ENCODE measurements around the gene EYS. TPM values are rescaled to one million over a fixed set of nuclear protein-coding genes. Genes with fewer than 3 reads are reported as not detected.

EYS gene
- polyA plus RNA-seq, 6 donors from 2014 or later, result 0.06 to 0.18 (median 0.07) TPM; not detected in 1

DNA sequence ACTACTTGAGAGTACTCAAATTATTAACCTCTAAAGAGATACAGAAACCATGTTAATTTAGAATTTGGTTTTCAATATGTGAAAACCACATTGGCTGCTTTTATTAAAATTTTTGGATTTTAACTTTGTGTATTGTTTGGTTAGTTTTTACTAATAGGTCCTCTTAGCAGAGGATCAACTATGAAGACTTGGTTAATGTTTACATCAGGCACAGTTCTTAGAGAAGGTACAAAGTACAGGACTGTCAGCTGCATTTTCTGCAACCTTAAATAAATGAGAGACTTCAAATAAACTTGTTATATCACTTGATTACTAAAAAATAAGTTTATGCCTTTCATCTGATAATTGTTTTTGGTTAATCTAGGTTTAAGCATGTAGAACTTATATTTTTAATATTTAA, 1982.3 kb downstream of the EYS start:
- no peak overlapping the region for H3K27ac Mint-ChIP-seq
- H3K4me3 Mint-ChIP-seq, result no peak overlapping the region
- DNase-seq (no peak), ATAC-seq (ENCODE audit: low read depth in 2 of 2) (no peak)
- H3K27me3 Mint-ChIP-seq, result no peaks in the 10 kb centered on the region
- peaks cover 0 to 3% (median 0%) of the 10 kb centered on the region in 3 donors for H3K4me1 Mint-ChIP-seq
- H3K36me3 Mint-ChIP-seq, result no peaks in the 10 kb centered on the region
- H3K9me3 Mint-ChIP-seq, result no peaks in the 10 kb centered on the region

DNA sequence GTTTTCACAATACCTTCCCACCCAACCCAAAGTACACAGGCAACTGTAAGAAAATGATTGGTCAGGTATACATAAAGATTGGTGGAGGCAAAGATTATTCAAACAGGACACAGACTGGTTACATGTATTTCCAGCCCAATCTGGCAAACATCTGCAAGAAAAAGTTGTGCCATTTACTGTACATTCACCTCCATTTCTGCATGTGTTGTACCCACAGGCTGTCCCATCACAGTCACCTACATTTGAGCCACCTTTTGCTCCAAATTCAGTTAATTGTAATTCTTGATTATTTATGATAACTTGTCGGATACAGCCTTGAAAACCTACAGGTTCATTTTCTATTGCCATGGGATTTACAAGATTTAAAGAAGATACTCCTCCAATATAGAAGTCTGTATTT, 1985.8 kb downstream of the EYS start:
- H3K27ac Mint-ChIP-seq, result no peak overlapping the region
- ATAC-seq (ENCODE audit: low read depth in 2 of 2), result no peak
- H3K36me3 Mint-ChIP-seq, result no peaks in the 10 kb centered on the region
- no peaks in the 10 kb centered on the region for H3K9me3 Mint-ChIP-seq
- H3K27me3 Mint-ChIP-seq, result no peaks in the 10 kb centered on the region
- H3K4me1 Mint-ChIP-seq, result peaks cover 0 to 4% (median 3%) of the 10 kb centered on the region in 3 donors
- no peak overlapping the region for H3K4me3 Mint-ChIP-seq
- DNase-seq, result no peak

GRCh38 chr6:63716169-63716568, 1990.9 kb downstream of the EYS start:
- Mint-ChIP-seq H3K27ac (no peak overlapping the region), H3K4me3 (no peak overlapping the region), H3K9me3 (no peaks in the 10 kb centered on the region), H3K36me3 (peaks cover 22 to 25% of the 10 kb centered on the region in 2 donors), H3K4me1 (peaks cover 0 to 6% (median 4%) of the 10 kb centered on the region in 3 donors), H3K27me3 (no peaks in the 10 kb centered on the region)
- no peak for ATAC-seq (ENCODE audit: low read depth in 2 of 2)
- no peak for DNase-seq

- ATAC-seq (ENCODE audit: low read depth in 2 of 2) (no peak), DNase-seq (no peak)
- Mint-ChIP-seq H3K27ac (no peak overlapping the region), H3K4me1 (peaks cover 0 to 6% (median 4%) of the 10 kb centered on the region in 3 donors), H3K27me3 (no peaks in the 10 kb centered on the region), H3K9me3 (no peaks in the 10 kb centered on the region), H3K36me3 (peaks cover 31 to 36% of the 10 kb centered on the region in 2 donors), H3K4me3 (no peak overlapping the region)
These were observed 1992.9 kb downstream of the EYS start for GRCh38 chr6:63714091-63714490.

- H3K27ac Mint-ChIP-seq, result peak overlapping the region in 5 of 6 donors; percentile 2 to 74 (median 35)
- H3K4me3 Mint-ChIP-seq, result no peak overlapping the region
- peaks cover 31 to 36% of the 10 kb centered on the region in 2 donors for H3K36me3 Mint-ChIP-seq
- DNase-seq (no peak), ATAC-seq (ENCODE audit: low read depth in 2 of 2) (no peak)
- no peaks in the 10 kb centered on the region for H3K9me3 Mint-ChIP-seq
- H3K4me1 Mint-ChIP-seq, result peaks cover 0 to 6% (median 4%) of the 10 kb centered on the region in 3 donors
- H3K27me3 Mint-ChIP-seq, result no peaks in the 10 kb centered on the region
These were observed 1993.7 kb downstream of the EYS start for GRCh38 chr6:63713332-63713731.

- Mint-ChIP-seq H3K36me3 (peaks cover 31 to 36% of the 10 kb centered on the region in 2 donors), H3K4me3 (no peak overlapping the region), H3K9me3 (no peaks in the 10 kb centered on the region), H3K27ac (no peak overlapping the region), H3K4me1 (peaks cover 0 to 6% (median 0%) of the 10 kb centered on the region in 3 donors), H3K27me3 (no peaks in the 10 kb centered on the region)
- ATAC-seq (ENCODE audit: low read depth in 2 of 2), result no peak
- no peak for DNase-seq
These were observed 1997.9 kb downstream of the EYS start for GRCh38 chr6:63709148-63709547.

- H3K4me3 Mint-ChIP-seq, result no peak overlapping the region
- DNase-seq (no peak), ATAC-seq (ENCODE audit: low read depth in 2 of 2) (no peak)
- peaks cover 31 to 36% of the 10 kb centered on the region in 2 donors for H3K36me3 Mint-ChIP-seq
- no peaks in the 10 kb centered on the region for H3K27me3 Mint-ChIP-seq
- H3K4me1 Mint-ChIP-seq, result peaks cover 0 to 6% (median 0%) of the 10 kb centered on the region in 3 donors
- no peak overlapping the region for H3K27ac Mint-ChIP-seq
- H3K9me3 Mint-ChIP-seq, result no peaks in the 10 kb centered on the region
These were observed 1998.4 kb downstream of the EYS start for GRCh38 chr6:63708631-63709030.

GRCh38 chr6:63706630-63707029, 2000.4 kb downstream of the EYS start:
- DNase-seq, result no peak
- Mint-ChIP-seq H3K36me3 (peaks cover 14 to 24% of the 10 kb centered on the region in 2 donors), H3K4me1 (no peaks in the 10 kb centered on the region), H3K9me3 (no peaks in the 10 kb centered on the region), H3K27me3 (no peaks in the 10 kb centered on the region), H3K4me3 (no peak overlapping the region), H3K27ac (no peak overlapping the region)
- no peak for ATAC-seq (ENCODE audit: low read depth in 2 of 2)

DNA sequence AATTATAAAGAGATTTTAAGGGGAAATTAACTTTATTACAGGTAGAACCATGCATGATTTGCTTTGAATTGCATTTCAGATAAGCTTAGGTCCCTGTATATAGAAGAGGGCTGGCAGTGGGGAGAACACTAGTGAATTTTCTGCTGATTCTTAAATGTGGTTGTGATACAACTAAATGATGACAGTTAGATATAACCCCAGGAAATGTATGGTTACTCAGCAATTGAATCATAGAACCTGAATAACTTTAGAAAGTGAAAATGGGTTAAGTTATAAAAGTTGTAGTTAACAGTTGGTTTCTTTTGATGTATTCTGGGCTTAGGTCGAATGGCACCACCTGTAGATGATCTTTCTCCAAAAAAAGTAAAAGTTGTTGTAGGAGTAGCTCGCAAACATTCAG, 2001.3 kb downstream of the EYS start:
- Mint-ChIP-seq H3K4me1 (no peaks in the 10 kb centered on the region), H3K36me3 (peaks cover 12 to 17% of the 10 kb centered on the region in 2 donors), H3K27me3 (no peaks in the 10 kb centered on the region), H3K4me3 (no peak overlapping the region), H3K9me3 (no peaks in the 10 kb centered on the region), H3K27ac (peak overlapping the region in 2 of 6 donors; percentile 51)
- DNase-seq (no peak), ATAC-seq (ENCODE audit: low read depth in 2 of 2) (no peak)

DNA sequence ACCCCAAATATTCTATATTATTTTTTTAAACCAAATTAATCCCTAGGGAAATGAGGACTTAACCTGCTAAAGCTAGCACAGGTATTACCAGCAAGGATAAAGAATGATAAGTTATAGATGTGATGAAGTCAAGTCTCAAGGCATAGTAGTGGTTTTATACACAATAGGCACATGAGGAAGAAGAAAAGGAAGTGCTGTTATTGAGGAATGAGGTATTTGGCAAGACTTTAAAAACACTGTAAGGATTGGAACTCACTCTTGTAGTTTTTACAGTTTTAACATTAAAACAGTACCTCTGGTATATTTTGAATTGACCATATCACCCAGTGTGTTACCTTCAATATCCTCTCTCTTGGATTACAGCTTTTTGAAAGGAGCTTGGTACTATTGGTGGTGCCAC, 2016.8 kb downstream of the EYS start:
- H3K9me3 Mint-ChIP-seq, result no peaks in the 10 kb centered on the region
- peaks cover 0 to 8% of the 10 kb centered on the region in 2 donors for H3K36me3 Mint-ChIP-seq
- no peak overlapping the region for H3K4me3 Mint-ChIP-seq
- H3K27me3 Mint-ChIP-seq, result no peaks in the 10 kb centered on the region
- H3K4me1 Mint-ChIP-seq, result peaks cover 16 to 24% (median 19%) of the 10 kb centered on the region in 3 donors
- H3K27ac Mint-ChIP-seq, result no peak overlapping the region
- ATAC-seq (ENCODE audit: low read depth in 2 of 2) (no peak), DNase-seq (no peak)

- Mint-ChIP-seq H3K36me3 (peaks cover 3 to 5% of the 10 kb centered on the region in 2 donors), H3K27me3 (no peaks in the 10 kb centered on the region), H3K9me3 (no peaks in the 10 kb centered on the region), H3K4me3 (no peak overlapping the region), H3K27ac (peak overlapping the region in 2 of 6 donors; percentile 44 to 60), H3K4me1 (peaks cover 19 to 28% (median 23%) of the 10 kb centered on the region in 3 donors)
- DNase-seq (no peak), ATAC-seq (ENCODE audit: low read depth in 2 of 2) (no peak)
These were observed 2017.6 kb downstream of the EYS start for GRCh38 chr6:63689421-63689820.

DNA sequence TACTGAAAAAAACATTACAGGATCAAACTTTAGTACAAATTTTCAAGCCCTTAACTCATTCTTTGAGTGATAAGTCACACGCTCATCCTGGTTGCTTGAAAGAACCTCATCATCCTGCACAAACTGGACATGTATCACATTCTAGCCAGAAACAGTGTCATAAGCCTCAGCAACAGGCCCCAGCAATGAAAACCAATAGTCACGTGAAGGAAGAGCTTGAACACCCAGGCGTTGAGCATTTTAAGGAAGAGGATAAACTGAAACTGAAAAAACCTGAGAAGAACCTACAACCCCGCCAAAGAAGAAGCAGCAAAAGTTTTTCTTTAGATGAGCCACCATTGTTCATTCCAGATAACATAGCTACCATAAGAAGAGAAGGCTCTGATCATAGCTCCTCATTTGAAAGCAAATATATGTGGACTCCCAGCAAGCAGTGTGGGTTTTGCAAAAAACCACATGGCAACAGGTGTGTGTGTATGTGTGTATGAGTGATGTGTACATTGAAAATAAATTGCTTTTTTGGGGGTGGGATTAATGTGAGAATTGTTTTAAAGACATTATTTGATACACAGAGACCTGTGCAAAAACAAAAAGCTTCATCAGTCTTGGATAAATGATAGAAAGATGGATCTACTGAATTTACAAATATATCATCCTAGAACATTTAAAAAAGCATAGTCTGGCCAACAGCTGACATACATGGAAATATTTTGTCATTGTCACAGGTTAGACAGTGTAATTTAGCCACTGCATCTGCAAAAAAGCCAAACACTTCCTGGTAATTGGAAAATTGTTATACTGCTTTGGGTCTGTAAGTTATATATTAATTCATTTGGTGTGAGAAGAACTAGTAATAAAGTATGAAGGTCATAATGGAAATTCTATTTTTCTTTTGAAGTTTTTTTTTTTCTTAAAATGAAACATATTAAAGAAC, 2021.3 kb downstream of the EYS start:
- Mint-ChIP-seq H3K4me1 (peaks cover 34 to 45% (median 39%) of the 10 kb centered on the region in 3 donors), H3K4me3 (peak overlapping the region in 6 of 8 donors; percentile 31 to 69 (median 50)), H3K36me3 (peaks cover 18 to 19% of the 10 kb centered on the region in 2 donors), H3K27me3 (no peaks in the 10 kb centered on the region), H3K9me3 (peaks cover 0 to 1% (median 0%) of the 10 kb centered on the region in 7 donors), H3K27ac (peak overlapping the region; percentile 29 to 93 (median 74))
- DNase-seq, result peak; percentile 58
- peak; percentile 99 for ATAC-seq (ENCODE audit: low read depth in 2 of 2)

DNA sequence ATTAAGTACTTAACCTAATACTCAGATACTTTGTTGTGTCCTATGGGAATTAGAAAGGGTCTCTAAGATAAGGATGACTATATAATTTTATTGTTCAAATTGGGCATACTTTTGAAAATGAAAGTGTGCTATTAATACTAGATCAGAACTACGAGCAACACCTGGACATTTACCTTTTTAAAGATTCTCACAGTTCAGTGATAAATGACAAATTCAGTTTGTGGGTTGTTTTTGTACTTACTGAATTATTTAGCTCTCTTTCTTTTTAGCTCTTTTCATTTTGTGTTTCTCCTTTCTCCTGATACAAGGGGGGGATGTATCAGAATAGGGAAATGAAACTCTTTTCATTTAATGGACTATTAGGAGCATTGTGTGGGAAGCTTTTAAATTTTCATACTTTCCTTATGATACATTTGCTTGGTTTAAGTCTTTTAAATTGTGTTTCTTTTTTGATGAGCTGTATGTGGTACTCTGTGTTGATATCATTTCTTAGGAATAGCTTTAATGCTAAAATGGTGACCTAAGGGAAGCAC, 2023.9 kb downstream of the EYS start:
- peaks cover 19 to 20% of the 10 kb centered on the region in 2 donors for H3K36me3 Mint-ChIP-seq
- no peak for DNase-seq
- peak overlapping the region in 5 of 6 donors; percentile 25 to 94 (median 57) for H3K27ac Mint-ChIP-seq

DNA sequence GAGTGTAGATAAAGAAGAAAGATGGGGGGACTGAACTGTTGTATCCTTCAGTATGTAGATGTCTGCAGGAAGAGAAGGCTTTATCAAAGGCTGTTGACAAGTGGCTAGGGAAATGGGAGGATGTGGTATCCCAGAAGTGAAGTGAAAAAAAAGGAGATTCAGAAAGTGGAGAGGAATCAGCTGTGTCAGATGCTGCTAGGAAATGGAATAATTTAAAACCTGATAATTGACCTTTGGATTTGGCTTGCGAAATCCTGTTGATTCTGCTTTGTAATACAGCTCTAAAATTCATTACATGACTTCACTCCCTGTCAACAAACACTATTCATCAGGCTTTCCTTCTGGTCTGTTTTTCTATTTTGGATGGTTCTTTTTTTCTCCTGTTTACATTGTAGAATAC, 2029.7 kb downstream of the EYS start:
- DNase-seq, result no peak
- Mint-ChIP-seq H3K36me3 (peaks cover 9 to 11% of the 10 kb centered on the region in 2 donors), H3K27ac (no peak overlapping the region), H3K27me3 (no peaks in the 10 kb centered on the region), H3K4me3 (no peak overlapping the region), H3K4me1 (peaks cover 31 to 47% (median 32%) of the 10 kb centered on the region in 3 donors), H3K9me3 (peaks cover 0 to 1% (median 0%) of the 10 kb centered on the region in 7 donors)
- no peak for ATAC-seq (ENCODE audit: low read depth in 2 of 2)

More for the DNA sequence above, 2023.9 kb downstream of the EYS start:
- Mint-ChIP-seq H3K27me3 (no peaks in the 10 kb centered on the region), H3K9me3 (peaks cover 0 to 1% (median 0%) of the 10 kb centered on the region in 7 donors), H3K4me3 (peak overlapping the region in 2 of 8 donors; percentile 38 to 54), H3K4me1 (peaks cover 45 to 56% (median 47%) of the 10 kb centered on the region in 3 donors)
- no peak for ATAC-seq (ENCODE audit: low read depth in 2 of 2)

All from naive B cell (primary cell).